MCF 10A (cell line): ENCODE data around the gene ZBTB5. TPM values are rescaled to one million over a fixed set of nuclear protein-coding genes. Genes with fewer than 3 reads are reported as not detected.

Source experiments
- BruUV-seq: library from RNA; stranded (reverse); fragments of 400-500 nt; replicated peaks from 2 replicates; lab custom pipeline; 2021; lab: Mats Ljungman, UMichigan
- CTCF ChIA-PET: fragments of 300-600 bp; sonication (Branson Sonifier 250); formaldehyde crosslinking; extraction: SDS; loops from one replicate; lab custom pipeline; 2021; ENCODE audit warnings: antibody characterized with exemption, inconsistent platforms; lab: Yijun Ruan, JAX
- POLR2A ChIA-PET: fragments of 300-600, 350-650 bp; sonication (Branson Sonifier 250); formaldehyde crosslinking; extraction: SDS; loops from one replicate; lab custom pipeline; 2020; ENCODE audit warnings: antibody characterized with exemption, inconsistent platforms; lab: Yijun Ruan, JAX
- DNase-seq: peaks from one replicate; pipeline ENCODE4 v3.0.0-alpha.2; 2018; ENCODE audit not compliant: unreplicated experiment
- H3K27ac Mint-ChIP-seq: one replicate; pipeline ENCODE4 v1.8.0; 2022; ENCODE audit warnings: mild to moderate bottlenecking, low read depth, mixed read lengths; ENCODE audit not compliant: unreplicated experiment
- H3K27me3 Mint-ChIP-seq: one replicate; pipeline ENCODE4 v1.8.0; 2022; ENCODE audit warnings: mixed read lengths; ENCODE audit not compliant: insufficient read depth, unreplicated experiment
- H3K36me3 Mint-ChIP-seq: one replicate; pipeline ENCODE4 v1.8.0; 2022; ENCODE audit warnings: mild to moderate bottlenecking, moderate library complexity, mixed read lengths; ENCODE audit not compliant: insufficient read depth, unreplicated experiment
- H3K4me1 Mint-ChIP-seq: one replicate; pipeline ENCODE4 v1.8.0; 2022; ENCODE audit warnings: mixed read lengths; ENCODE audit not compliant: insufficient read depth, unreplicated experiment
- H3K4me3 Mint-ChIP-seq: one replicate; pipeline ENCODE4 v1.8.0; 2022; ENCODE audit warnings: mild to moderate bottlenecking, moderate library complexity, mixed read lengths; ENCODE audit not compliant: unreplicated experiment
- H3K9me3 Mint-ChIP-seq: one replicate; pipeline ENCODE4 v1.8.0; 2022; ENCODE audit warnings: mixed read lengths; ENCODE audit not compliant: unreplicated experiment
- CTCF ChIP-seq: fragments of 200-600 bp; IDR thresholded peaks from one replicate; pipeline ENCODE4 v1.8.0; 2022; ENCODE audit warnings: antibody characterized with exemption, mild to moderate bottlenecking; ENCODE audit not compliant: unreplicated experiment
- intact Hi-C: fragments of 100-400 bp; cut with micrococcal nuclease; formaldehyde crosslinking; loops from 2 replicates; pipeline ENCODE4 v1.14.1; 2022
- total RNA-seq: library from RNA; stranded (reverse); gene quantifications from 2 replicates; pipeline ENCODE4 v1.2.3, GENCODE V29; 2022

Gene ZBTB5
- total RNA-seq, 1 experiment from 2014 or later = 9.0 TPM

- DNase-seq = no peak
- ChIA-PET CTCF (interaction anchor here (0.7 kb wide), 1 partner anchor 973 kb away, joined by 4 read pairs; no protein-coding TSS in a partner anchor), POLR2A (interaction anchor here (0.6 to 1.5 kb wide), 3 partner anchors 21 to 28 kb away, joined by 3 to 5 read pairs (median 4); partner anchors contain the start of gene GRHPR)
- no peak overlapping the region for H3K4me3 Mint-ChIP-seq
- TF ChIP-seq CTCF = no peak
- H3K36me3 Mint-ChIP-seq = peaks cover 65% of the 10 kb centered on the region
- no peaks in the 10 kb centered on the region for H3K9me3 Mint-ChIP-seq
- BruUV-seq = no TSS peak
- no peaks in the 10 kb centered on the region for H3K27me3 Mint-ChIP-seq
- no peaks in the 10 kb centered on the region for H3K4me1 Mint-ChIP-seq
- intact Hi-C loops = no loop called here
- H3K27ac Mint-ChIP-seq = no peak overlapping the region
Observed at GRCh38 chr9:37443566-37443965, 21.7 kb downstream of the ZBTB5 start.

- no TSS peak for BruUV-seq
- no peak for TF ChIP-seq CTCF
- no peak overlapping the region for H3K4me3 Mint-ChIP-seq
- H3K9me3 Mint-ChIP-seq = no peaks in the 10 kb centered on the region
- ChIA-PET CTCF (interaction anchor here (0.6 to 1.9 kb wide), 3 partner anchors 20 to 1253 kb away, joined by 3 to 4 read pairs (median 4); no protein-coding TSS in a partner anchor), POLR2A (interaction anchor here (1.1 to 1.9 kb wide), 4 partner anchors 9 to 23 kb away, joined by 3 to 7 read pairs (median 3); partner anchors contain the start of genes GRHPR and ZBTB5)
- H3K4me1 Mint-ChIP-seq = no peaks in the 10 kb centered on the region
- DNase-seq = no peak
- no peak overlapping the region for H3K27ac Mint-ChIP-seq
- intact Hi-C loops = no loop called here
- no peaks in the 10 kb centered on the region for H3K27me3 Mint-ChIP-seq
- peaks cover 68% of the 10 kb centered on the region for H3K36me3 Mint-ChIP-seq
Observed at GRCh38 chr9:37442556-37442955, 22.7 kb downstream of the ZBTB5 start.

GRCh38 chr9:37441776-37442370 is 23.4 kb downstream of the ZBTB5 start:
- POLR2A ChIA-PET = interaction anchor here (1.1 to 1.9 kb wide), 4 partner anchors 10 to 24 kb away, joined by 3 to 7 read pairs (median 3); partner anchors contain the start of genes GRHPR and ZBTB5

More at GRCh38 chr9:37441776-37442370, 23.4 kb downstream of the ZBTB5 start:
- Mint-ChIP-seq H3K9me3 (no peaks in the 10 kb centered on the region), H3K36me3 (peaks cover 70% of the 10 kb centered on the region), H3K27ac (no peak overlapping the region), H3K4me1 (no peaks in the 10 kb centered on the region), H3K4me3 (no peak overlapping the region), H3K27me3 (no peaks in the 10 kb centered on the region)
- intact Hi-C loops = no loop called here
- TF ChIP-seq CTCF = no peak
- no peak for DNase-seq
- CTCF ChIA-PET = interaction anchor here (0.6 to 1.9 kb wide), 3 partner anchors 21 to 1252 kb away, joined by 3 to 4 read pairs (median 4); no protein-coding TSS in a partner anchor
- BruUV-seq = no TSS peak
